Measurements from ENCODE around the gene WFIKKN2.

DNA sequence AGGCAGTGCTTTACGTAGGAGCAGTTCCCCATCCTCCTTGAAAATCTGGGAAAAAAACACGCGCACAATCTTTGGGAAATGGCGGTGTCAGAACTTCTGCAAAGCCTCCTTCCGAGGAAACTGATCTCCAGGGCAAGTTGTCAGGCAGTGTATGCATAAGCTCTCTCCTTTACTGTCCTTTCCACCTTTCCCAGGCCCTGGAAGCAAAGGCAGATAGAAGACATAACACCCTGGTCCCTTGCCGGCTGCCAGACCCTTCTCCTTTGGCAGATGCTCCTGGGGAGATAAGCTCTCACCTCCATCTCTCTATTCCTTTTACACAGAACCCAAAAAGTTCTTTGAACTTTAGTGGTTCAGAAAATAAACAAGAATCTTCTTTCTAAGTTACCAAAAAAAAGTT, 18.4 kb downstream of the WFIKKN2 start:
- TF ChIP-seq ZNF114 (CRISPR knock-in tag; IDR thresholded peaks at IDR 0.05) = no peak
- no peak for TF ChIP-seq POLR2AphosphoS5 (IDR thresholded peaks at IDR 0.05; ENCODE audit: low read depth)
- no peak for TF ChIP-seq EZH2 (IDR thresholded peaks at IDR 0.05; ENCODE audit: low read depth, unreplicated experiment)
- no peak for TF ChIP-seq JUNB (IDR thresholded peaks at IDR 0.05; ENCODE audit: unreplicated experiment)

All from GM23338 (cell line).